Tongue (tissue), 2 donors: ENCODE results near the gene BSDC1. TPM values are rescaled to one million over a fixed set of nuclear protein-coding genes. Genes with fewer than 3 reads are reported as not detected.

Experiments
- DNase-seq: peaks from one replicate; pipeline ENCODE4 v3.0.0-alpha.2; 2015
- total RNA-seq: library from RNA; depleted of rRNA; stranded (reverse); fragments of >200 nt; gene quantifications from one replicate; pipeline ENCODE4 v1.2.3, GENCODE V29; 2014

BSDC1 gene
- total RNA-seq, 1 donor from 2014 or later, result 67.4 TPM

- DNase-seq, result peak; percentile 58
Observed at GRCh38 chr1:32393832-32394140, 455 bp downstream of the BSDC1 start.

GRCh38 chr1:32393136-32393535 lies 1.1 kb downstream of the BSDC1 start:
- DNase-seq, result no peak

- DNase-seq, result no peak
Observed at GRCh38 chr1:32392325-32392724, 1.9 kb downstream of the BSDC1 start.

GRCh38 chr1:32390904-32391870 lies 3.1 kb downstream of the BSDC1 start:
- DNase-seq, result no peak

- no peak for DNase-seq
Observed at GRCh38 chr1:32388641-32389040, 5.6 kb downstream of the BSDC1 start.

- DNase-seq, result no peak
Observed at GRCh38 chr1:32386676-32387392, 7.4 kb downstream of the BSDC1 start.

- DNase-seq, result no peak
Observed at GRCh38 chr1:32380057-32380456, 14.2 kb downstream of the BSDC1 start.

GRCh38 chr1:32377541-32378220 lies 16.6 kb downstream of the BSDC1 start:
- DNase-seq, result no peak

- no peak for DNase-seq
Observed at GRCh38 chr1:32376199-32376598, 18.0 kb downstream of the BSDC1 start.

GRCh38 chr1:32373996-32374592 lies 20.1 kb downstream of the BSDC1 start:
- DNase-seq, result no peak

GRCh38 chr1:32372149-32372756 lies 22.0 kb downstream of the BSDC1 start:
- DNase-seq, result no peak

- DNase-seq, result no peak
Observed at GRCh38 chr1:32367912-32368635, 26.2 kb downstream of the BSDC1 start.

GRCh38 chr1:32365445-32365844 lies 28.8 kb downstream of the BSDC1 start:
- DNase-seq, result no peak

GRCh38 chr1:32364836-32365235 lies 29.4 kb downstream of the BSDC1 start:
- no peak for DNase-seq

- DNase-seq, result no peak
Observed at GRCh38 chr1:32363713-32364112, 30.5 kb downstream of the BSDC1 start.

- DNase-seq, result no peak
Observed at GRCh38 chr1:32362474-32363313, 31.5 kb downstream of the BSDC1 start, which contains the start of the genes FAM229A and TSSK3. Gene FAM229A, minus strand, starts transcription at chr1:32362485. Its CDS starts 394 bp downstream, at chr1:32362091. Gene TSSK3, plus strand, starts transcription at chr1:32362539. Its CDS starts 163 bp downstream, at chr1:32362702.

- peak; percentile 63 for DNase-seq
Observed at GRCh38 chr1:32361674-32362473, 32.4 kb downstream of the BSDC1 start.

- DNase-seq, result no peak
Observed at GRCh38 chr1:32361308-32361673, 33.0 kb downstream of the BSDC1 start.

- no peak for DNase-seq
Observed at GRCh38 chr1:32358435-32358834, 35.8 kb downstream of the BSDC1 start.
